ENCODE data around the gene PTPN7. TPM values are rescaled to one million over a fixed set of nuclear protein-coding genes. Genes with fewer than 3 reads are reported as not detected.
"Not testable (repeated sequence)": the region's sequence is repeated elsewhere in the genome, so short reads cannot be mapped to it uniquely, and the experiment has no call there.

The PTPN7 gene
- total RNA-seq, 1 experiment from 2014 or later = not detected

- H3K9ac ChIP-seq (ENCODE audit: low read length) = no peak overlapping the region
- POLR2A ChIA-PET (ENCODE audit: unreplicated experiment) = interaction anchor here (0.7 to 1.1 kb wide), 2 partner anchors 96 to 103 kb away, joined by 6 read pairs; partner anchors contain the start of gene ELF3
- no peak overlapping the region for H3K4me3 ChIP-seq (ENCODE audit: low read length)
- CTCF ChIA-PET = interaction anchor here (0.6 kb wide), 2 partner anchors 19 to 88 kb away, joined by 3 read pairs; no protein-coding TSS in a partner anchor
- ATAC-seq = peak; percentile 71
- intact Hi-C loops (cut with micrococcal nuclease) = no loop called here
- peak overlapping the region; percentile 43 for H3K27ac ChIP-seq (ENCODE audit: low read length)
- H3K9me2 ChIP-seq (replicated peaks; ENCODE audit: low read length) = no peaks in the 10 kb centered on the region
- H3K4me2 ChIP-seq (ENCODE audit: low read length) = peak overlapping the region; percentile 18
- no peak overlapping the region for H2AFZ ChIP-seq (ENCODE audit: low read length)
- DNase-seq = no peak
- no peaks in the 10 kb centered on the region for H3K9me3 ChIP-seq (ENCODE audit: low read length)
- no peaks in the 10 kb centered on the region for H4K20me1 ChIP-seq (ENCODE audit: low read length)
- no peaks in the 10 kb centered on the region for H3F3A ChIP-seq (ENCODE audit: low read length, unreplicated experiment)
- no TSS peak for BruUV-seq (replicated peaks)
- no peaks in the 10 kb centered on the region for H3K79me2 ChIP-seq (ENCODE audit: low read length)
- no peaks in the 10 kb centered on the region for H3K27me3 ChIP-seq (ENCODE audit: low read length)
- H3K4me1 ChIP-seq (ENCODE audit: insufficient read depth, low read length) = peaks cover 13% of the 10 kb centered on the region
- TF ChIP-seq CTCF (conservative IDR thresholded peaks at IDR 0.05; ENCODE audit: low read depth, low read length) = no peak
- TF ChIP-seq EZH2phosphoT487 (IDR thresholded peaks at IDR 0.05; ENCODE audit: borderline replicate concordance, low read length) = no peak
- TF ChIP-seq EZH2 (IDR thresholded peaks at IDR 0.05; ENCODE audit: low read length, unreplicated experiment) = no peak
- H3K36me3 ChIP-seq (ENCODE audit: low read depth, low read length) = no peaks in the 10 kb centered on the region
Observed at GRCh38 chr1:202112859-202113689, 47.3 kb downstream of the PTPN7 start.

- POLR2A ChIA-PET (ENCODE audit: unreplicated experiment); H3K79me2 ChIP-seq (ENCODE audit: low read length); H3K27me3 ChIP-seq (ENCODE audit: low read length); H3K9ac ChIP-seq (ENCODE audit: low read length); H4K20me1 ChIP-seq (ENCODE audit: low read length); H3K9me2 ChIP-seq (replicated peaks; ENCODE audit: low read length); H2AFZ ChIP-seq (ENCODE audit: low read length); H3K9me3 ChIP-seq (ENCODE audit: low read length); CTCF ChIA-PET; H3K4me2 ChIP-seq (ENCODE audit: low read length); DNase-seq; intact Hi-C loops (cut with micrococcal nuclease); H3F3A ChIP-seq (ENCODE audit: low read length, unreplicated experiment); H3K27ac ChIP-seq (ENCODE audit: low read length); H3K36me3 ChIP-seq (ENCODE audit: low read depth, low read length); BruUV-seq (replicated peaks); H3K4me3 ChIP-seq (ENCODE audit: low read length); ATAC-seq: not testable (repeated sequence)
- peaks cover 28% of the 10 kb centered on the region for H3K4me1 ChIP-seq (ENCODE audit: insufficient read depth, low read length)
Observed at GRCh38 chr1:202111589-202111988, 48.8 kb downstream of the PTPN7 start.

- H3K79me2 ChIP-seq (ENCODE audit: low read length) = no peaks in the 10 kb centered on the region
- H3K9me3 ChIP-seq (ENCODE audit: low read length) = no peaks in the 10 kb centered on the region
- ATAC-seq (no peak), DNase-seq (no peak)
- H4K20me1 ChIP-seq (ENCODE audit: low read length) = no peaks in the 10 kb centered on the region
- intact Hi-C loops (cut with micrococcal nuclease) = no loop called here
- no peaks in the 10 kb centered on the region for H3K27me3 ChIP-seq (ENCODE audit: low read length)
- peaks cover 34% of the 10 kb centered on the region for H3K4me1 ChIP-seq (ENCODE audit: insufficient read depth, low read length)
- H3K27ac ChIP-seq (ENCODE audit: low read length) = no peak overlapping the region
- ChIA-PET POLR2A (ENCODE audit: unreplicated experiment) (no interaction called here), CTCF (no interaction called here)
- H3K9me2 ChIP-seq (replicated peaks; ENCODE audit: low read length) = no peaks in the 10 kb centered on the region
- H3K4me2 ChIP-seq (ENCODE audit: low read length) = no peak overlapping the region
- no peak overlapping the region for H3K4me3 ChIP-seq (ENCODE audit: low read length)
- no peak for TF ChIP-seq CTCF (conservative IDR thresholded peaks at IDR 0.05; ENCODE audit: low read depth, low read length)
- H3F3A ChIP-seq (ENCODE audit: low read length, unreplicated experiment) = no peaks in the 10 kb centered on the region
- H2AFZ ChIP-seq (ENCODE audit: low read length) = no peak overlapping the region
- H3K9ac ChIP-seq (ENCODE audit: low read length) = no peak overlapping the region
- no peaks in the 10 kb centered on the region for H3K36me3 ChIP-seq (ENCODE audit: low read depth, low read length)
- no TSS peak for BruUV-seq (replicated peaks)
Observed at GRCh38 chr1:202110977-202111376, 49.4 kb downstream of the PTPN7 start.

All from PC-3 (cell line).